SK-N-SH treated with all-trans-retinoic acid at 6 μM for 48 hours (cell line): ENCODE measurements around the gene RBMS1.
"Not testable (repeated sequence)": the region's sequence is repeated elsewhere in the genome, so short reads cannot be mapped to it uniquely, and the experiment has no call there.

Experiments
- ATAC-seq: fragments of 200-7000 bp; cut with Tn5 transposase; 3 replicates; pipeline ENCODE4 v1.9.1; 2020; ENCODE audit warnings: mild to moderate bottlenecking, moderate library complexity
- ARNTL ChIP-seq: fragments of 450-650 bp; formaldehyde crosslinking; IDR thresholded peaks from 2 replicates; pipeline ENCODE4 v1.5.0; 2020; ENCODE audit warnings: low read depth, mild to moderate bottlenecking, moderate library complexity, borderline replicate concordance
- BACH2 ChIP-seq: fragments of 250-450 bp; sonication (Bioruptor Pico); IDR thresholded peaks from 2 replicates; pipeline ENCODE4 v1.9.0; 2021; ENCODE audit warnings: mild to moderate bottlenecking, borderline replicate concordance
- CSDC2 ChIP-seq: fragments of 250-450 bp; sonication (Bioruptor Pico); IDR thresholded peaks from 2 replicates; pipeline ENCODE4 v1.5.0; 2020; ENCODE audit warnings: mild to moderate bottlenecking, moderate library complexity
- CSRNP3 ChIP-seq: fragments of 250-450 bp; sonication (Bioruptor Pico); IDR thresholded peaks from 2 replicates; pipeline ENCODE4 v1.5.1; 2021; ENCODE audit warnings: mild to moderate bottlenecking, moderate library complexity
- ESRRG ChIP-seq: fragments of 250-450 bp; sonication (Bioruptor Pico); IDR thresholded peaks from 2 replicates; pipeline ENCODE4 v1.6.1; 2021; ENCODE audit warnings: mild to moderate bottlenecking
- GLIS3 ChIP-seq: fragments of 250-450 bp; sonication (Bioruptor Pico); IDR thresholded peaks from 2 replicates; pipeline ENCODE4 v1.5.0; 2020; ENCODE audit warnings: mild to moderate bottlenecking, moderate library complexity
- ISL1 ChIP-seq: fragments of 250-450 bp; sonication (Bioruptor Pico); IDR thresholded peaks from 2 replicates; pipeline ENCODE4 v2.1.2; 2022; ENCODE audit warnings: mild to moderate bottlenecking, moderate library complexity
- OSR1 ChIP-seq: fragments of 250-450 bp; sonication (Bioruptor Pico); IDR thresholded peaks from 2 replicates; pipeline ENCODE4 v1.8.0; 2022; ENCODE audit warnings: moderate library complexity, mild to moderate bottlenecking, inconsistent platforms
- SNAI2 ChIP-seq: fragments of 250-450 bp; sonication (Bioruptor Pico); IDR thresholded peaks from 2 replicates; pipeline ENCODE4 v1.5.0; 2020; ENCODE audit warnings: mild to moderate bottlenecking, moderate library complexity
- TOX ChIP-seq: fragments of 250-450 bp; sonication (Bioruptor Pico); IDR thresholded peaks from 2 replicates; pipeline ENCODE4 v1.8.0; 2021; ENCODE audit warnings: mild to moderate bottlenecking, moderate library complexity, borderline replicate concordance
- ZC3H10 ChIP-seq: fragments of 250-450 bp; sonication (Bioruptor Pico); IDR thresholded peaks from 2 replicates; pipeline ENCODE4 v1.5.1; 2021; ENCODE audit warnings: mild to moderate bottlenecking, moderate library complexity
- ZFP3 ChIP-seq: fragments of 250-450 bp; sonication (Bioruptor Pico); IDR thresholded peaks from 2 replicates; pipeline ENCODE4 v1.5.0; 2020; ENCODE audit warnings: mild to moderate bottlenecking, moderate library complexity
- ZFP30 ChIP-seq: fragments of 450-650 bp; formaldehyde crosslinking; IDR thresholded peaks from 2 replicates; pipeline ENCODE4 v1.5.0; 2022; ENCODE audit warnings: mild to moderate bottlenecking, moderate library complexity
- ZNF565 ChIP-seq: fragments of 450-650 bp; formaldehyde crosslinking; conservative IDR thresholded peaks from 2 replicates; pipeline ENCODE4 v1.5.0; 2020; ENCODE audit warnings: low read depth, mild to moderate bottlenecking, moderate library complexity
- ZNF70 ChIP-seq: fragments of 450-650 bp; formaldehyde crosslinking; IDR thresholded peaks from 2 replicates; pipeline ENCODE4 v1.5.0; 2020; ENCODE audit warnings: mild to moderate bottlenecking, moderate library complexity
- ZNF8 ChIP-seq: fragments of 450-650 bp; formaldehyde crosslinking; IDR thresholded peaks from 2 replicates; pipeline ENCODE4 v1.5.0; 2020; ENCODE audit warnings: mild to moderate bottlenecking, moderate library complexity
- TF ChIP-seq, protein P1 (sequence below): fragments of 250-450 bp; sonication (Bioruptor Pico); IDR thresholded peaks from 2 replicates; pipeline ENCODE4 v1.8.0; 2020; ENCODE audit warnings: mild to moderate bottlenecking, moderate library complexity, borderline replicate concordance
- TF ChIP-seq, protein P2 (sequence below): fragments of 250-450 bp; sonication (Bioruptor Pico); IDR thresholded peaks from 2 replicates; pipeline ENCODE4 v1.5.1; 2020; ENCODE audit warnings: low read depth, mild to moderate bottlenecking, moderate library complexity

RBMS1 gene

GRCh38 chr2:160454070-160454797 lies 39.4 kb downstream of the RBMS1 start:
- TF ChIP-seq, protein P1, sequence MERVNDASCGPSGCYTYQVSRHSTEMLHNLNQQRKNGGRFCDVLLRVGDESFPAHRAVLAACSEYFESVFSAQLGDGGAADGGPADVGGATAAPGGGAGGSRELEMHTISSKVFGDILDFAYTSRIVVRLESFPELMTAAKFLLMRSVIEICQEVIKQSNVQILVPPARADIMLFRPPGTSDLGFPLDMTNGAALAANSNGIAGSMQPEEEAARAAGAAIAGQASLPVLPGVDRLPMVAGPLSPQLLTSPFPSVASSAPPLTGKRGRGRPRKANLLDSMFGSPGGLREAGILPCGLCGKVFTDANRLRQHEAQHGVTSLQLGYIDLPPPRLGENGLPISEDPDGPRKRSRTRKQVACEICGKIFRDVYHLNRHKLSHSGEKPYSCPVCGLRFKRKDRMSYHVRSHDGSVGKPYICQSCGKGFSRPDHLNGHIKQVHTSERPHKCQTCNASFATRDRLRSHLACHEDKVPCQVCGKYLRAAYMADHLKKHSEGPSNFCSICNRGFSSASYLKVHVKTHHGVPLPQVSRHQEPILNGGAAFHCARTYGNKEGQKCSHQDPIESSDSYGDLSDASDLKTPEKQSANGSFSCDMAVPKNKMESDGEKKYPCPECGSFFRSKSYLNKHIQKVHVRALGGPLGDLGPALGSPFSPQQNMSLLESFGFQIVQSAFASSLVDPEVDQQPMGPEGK (CRISPR knock-in tag) = no peak
- TF ChIP-seq OSR1 (no peak), ZFP3 (CRISPR knock-in tag) (no peak), ISL1 (CRISPR knock-in tag) (no peak), SNAI2 (CRISPR knock-in tag) (no peak), CSRNP3 (CRISPR knock-in tag) (no peak), ESRRG (no peak)
- ATAC-seq = no peak; the same call in 2 of the 3 replicates

DNA sequence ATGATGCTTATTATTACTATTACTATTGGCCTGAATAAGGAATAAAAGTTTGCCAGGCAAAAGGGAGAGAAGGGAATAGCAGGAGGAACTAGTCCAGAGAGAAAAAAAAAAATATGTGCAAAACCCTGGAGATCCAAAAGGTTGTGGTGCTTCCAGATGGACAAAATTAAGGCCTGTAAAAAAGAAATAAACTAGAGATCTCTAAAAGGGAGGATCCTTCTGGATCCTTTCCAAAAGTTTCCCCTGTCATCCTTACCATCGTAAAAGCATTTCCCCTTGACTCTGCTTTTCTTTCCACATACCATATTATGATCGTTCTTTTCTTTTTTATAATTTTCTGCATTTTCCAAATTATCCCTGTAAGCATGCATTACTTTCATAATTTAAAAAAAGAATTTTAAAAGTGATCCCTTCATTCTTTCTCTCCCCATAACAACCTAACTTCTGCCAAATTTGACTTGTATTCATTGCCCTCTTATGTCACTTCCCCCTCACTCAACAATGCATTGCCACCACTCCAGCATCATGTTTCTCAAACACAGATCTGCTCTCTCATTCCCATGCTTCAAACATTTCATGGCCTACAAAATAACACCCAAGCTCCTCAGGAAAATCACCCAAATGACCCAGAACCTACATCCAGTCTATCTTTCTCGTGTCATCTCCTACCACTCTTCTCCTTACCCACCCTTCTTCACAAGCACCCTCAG lies 40.3 kb downstream of the RBMS1 start:
- peak; percentile 18; the same call in 1 of the 3 replicates for ATAC-seq

GRCh38 chr2:160450486-160450885 lies 43.1 kb downstream of the RBMS1 start:
- ATAC-seq = no peak
- TF ChIP-seq, protein P2, sequence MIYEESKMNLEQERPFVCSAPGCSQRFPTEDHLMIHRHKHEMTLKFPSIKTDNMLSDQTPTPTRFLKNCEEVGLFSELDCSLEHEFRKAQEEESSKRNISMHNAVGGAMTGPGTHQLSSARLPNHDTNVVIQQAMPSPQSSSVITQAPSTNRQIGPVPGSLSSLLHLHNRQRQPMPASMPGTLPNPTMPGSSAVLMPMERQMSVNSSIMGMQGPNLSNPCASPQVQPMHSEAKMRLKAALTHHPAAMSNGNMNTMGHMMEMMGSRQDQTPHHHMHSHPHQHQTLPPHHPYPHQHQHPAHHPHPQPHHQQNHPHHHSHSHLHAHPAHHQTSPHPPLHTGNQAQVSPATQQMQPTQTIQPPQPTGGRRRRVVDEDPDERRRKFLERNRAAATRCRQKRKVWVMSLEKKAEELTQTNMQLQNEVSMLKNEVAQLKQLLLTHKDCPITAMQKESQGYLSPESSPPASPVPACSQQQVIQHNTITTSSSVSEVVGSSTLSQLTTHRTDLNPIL (CRISPR knock-in tag) = no peak
- TF ChIP-seq ARNTL (CRISPR knock-in tag) (no peak), ZNF70 (CRISPR knock-in tag) (no peak), ZNF565 (no peak), ZNF8 (CRISPR knock-in tag) (no peak), ZFP30 (no peak), OSR1 (no peak), ISL1 (CRISPR knock-in tag) (no peak), ZFP3 (CRISPR knock-in tag) (no peak), GLIS3 (CRISPR knock-in tag) (no peak), CSDC2 (no peak), BACH2 (CRISPR knock-in tag) (no peak)

More for the DNA sequence above, 40.3 kb downstream of the RBMS1 start:
- no peak for TF ChIP-seq GLIS3 (CRISPR knock-in tag)
- no peak for TF ChIP-seq ZNF70 (CRISPR knock-in tag)
- TF ChIP-seq, protein P2 (CRISPR knock-in tag) = no peak
- no peak for TF ChIP-seq TOX (CRISPR knock-in tag)
- TF ChIP-seq ESRRG = no peak
- TF ChIP-seq, protein P1 (CRISPR knock-in tag) = no peak
- TF ChIP-seq ZC3H10 (CRISPR knock-in tag) = no peak

- ATAC-seq = not testable (repeated sequence)
Observed at GRCh38 chr2:160448821-160449220, 44.8 kb downstream of the RBMS1 start.
